Stimulated activated naive CD4-positive, alpha-beta T cell (primary cell): ENCODE data around the gene PLEKHO1.
"Not testable (repeated sequence)": the region's sequence is repeated elsewhere in the genome, so short reads cannot be mapped to it uniquely, and the experiment has no call there.

ENCODE experiments used
- DNase-seq, 6 experiments: peaks; one replicate each; lab custom pipeline; 2025; lab: John Stamatoyannopoulos, UW

The PLEKHO1 gene

DNA sequence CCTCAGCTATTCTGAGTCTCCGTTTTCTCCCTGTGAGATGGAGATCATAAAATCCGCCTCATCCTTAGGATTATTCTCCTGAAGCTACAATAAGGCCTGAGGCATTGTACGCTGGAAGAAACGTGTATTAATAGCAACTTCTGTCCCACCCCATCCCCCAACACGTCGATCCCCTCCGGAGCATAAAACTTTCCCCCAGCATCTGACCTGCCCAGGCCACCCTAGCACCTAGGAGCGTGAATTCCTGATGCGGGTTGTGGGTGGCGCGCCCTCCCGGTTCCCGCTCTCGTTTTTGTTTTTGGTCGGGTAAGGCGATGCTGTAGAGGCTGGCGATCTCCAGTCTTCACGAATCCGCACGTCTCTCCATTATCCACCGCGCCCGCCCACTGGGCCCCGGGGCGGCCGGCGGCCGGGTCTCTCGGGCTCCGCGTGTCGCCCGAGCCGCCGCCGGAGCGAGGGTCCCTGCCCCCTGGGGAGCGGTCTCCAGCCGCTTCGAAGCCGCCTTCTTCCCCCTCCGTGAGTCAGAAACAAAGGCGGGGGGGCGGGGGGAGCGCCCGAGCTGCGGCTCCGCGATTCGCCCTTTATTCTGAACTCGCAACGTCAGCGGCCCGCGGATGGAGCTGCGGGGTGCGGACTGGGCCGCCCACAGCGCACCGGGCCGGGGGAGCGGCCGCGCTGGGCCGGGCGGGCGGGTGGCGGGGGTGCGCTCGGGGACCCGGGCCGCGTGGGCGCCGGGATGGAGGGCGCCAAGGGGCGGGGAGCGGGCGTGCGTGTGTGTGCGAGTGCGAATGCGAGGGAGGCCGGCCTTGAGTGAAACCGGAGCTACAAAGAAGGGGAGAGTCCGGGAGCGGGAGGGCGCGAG lies at the start of gene PLEKHO1:
Gene PLEKHO1 (plus strand): TSS at position 646 of the 862 bp plus-strand sequence. CDS start 342 bp downstream, outside the sequence.
- peak; percentile 51 to 82 (median 76) for DNase-seq

DNA sequence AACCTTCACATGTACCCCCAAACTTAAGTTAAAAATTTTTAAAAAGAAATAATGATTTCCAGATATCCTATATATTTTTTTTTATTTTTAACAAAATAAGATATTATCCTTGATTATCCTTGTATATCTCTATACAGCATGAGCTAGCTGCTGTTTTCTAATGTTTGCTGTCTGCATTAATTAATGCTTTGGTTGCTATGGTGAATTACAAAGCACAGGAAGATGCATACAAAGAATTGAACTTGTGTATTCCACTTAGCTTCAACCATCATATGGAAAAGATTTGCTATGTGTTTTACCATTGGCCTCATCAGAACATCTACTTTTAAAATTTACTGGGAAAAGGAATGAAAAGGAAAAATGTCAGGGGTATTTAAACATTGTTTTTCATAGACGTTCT lies 46.7 kb upstream of the PLEKHO1 start:
- DNase-seq, result peak in 2 of 6 experiments; percentile 6 to 8

- DNase-seq, result peak in 3 of 6 experiments; percentile 47 to 61 (median 52)
These were observed 43.4 kb upstream of the PLEKHO1 start for GRCh38 chr1:150106341-150106740.

GRCh38 chr1:150109586-150109985 lies 40.1 kb upstream of the PLEKHO1 start:
- DNase-seq, result peak in 3 of 6 experiments; percentile 33 to 66 (median 36)

DNA sequence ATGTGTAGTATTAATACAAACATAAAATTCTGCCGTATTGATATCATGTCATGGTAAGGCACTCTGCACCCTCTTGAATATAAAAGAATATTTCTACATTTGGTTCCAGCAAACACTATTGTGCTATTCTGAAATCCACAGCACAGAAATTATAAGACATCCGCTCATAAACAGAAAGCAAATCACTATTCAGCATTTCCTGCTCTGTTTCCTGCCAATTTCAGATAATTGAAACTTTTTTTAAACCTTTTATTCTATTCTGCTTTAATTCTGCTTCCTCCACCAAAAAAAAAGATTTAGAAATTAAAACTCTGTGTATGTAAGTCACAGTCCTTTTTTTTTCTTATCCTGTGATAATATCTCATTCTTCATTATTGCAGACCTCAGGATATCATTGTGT lies 39.6 kb upstream of the PLEKHO1 start:
- DNase-seq, result peak in 3 of 6 experiments; percentile 23 to 37 (median 23)

GRCh38 chr1:150111670-150112069 lies 38.0 kb upstream of the PLEKHO1 start:
- DNase-seq, result no peak

DNA sequence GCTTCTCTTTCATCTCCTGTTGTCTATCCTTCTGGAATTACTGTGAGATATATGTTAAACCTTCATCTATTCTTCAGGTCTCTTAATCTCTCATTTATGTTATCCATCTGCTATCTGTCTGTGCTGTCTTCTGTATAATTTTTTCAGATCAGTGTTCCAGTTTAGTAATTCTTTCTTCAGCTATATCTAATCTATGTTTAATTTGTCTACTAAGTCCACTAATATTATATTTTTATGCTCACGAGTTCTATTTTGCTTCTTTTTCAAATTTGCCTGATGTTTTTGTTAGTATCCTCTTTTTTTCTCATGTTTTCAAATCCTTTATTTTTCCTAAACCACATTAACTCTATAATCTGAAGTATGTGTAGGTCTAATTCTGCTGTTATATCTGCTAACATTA lies 34.6 kb upstream of the PLEKHO1 start:
- DNase-seq, result no peak

- DNase-seq, result no peak
These were observed 31.0 kb upstream of the PLEKHO1 start for GRCh38 chr1:150118716-150119115.

- no peak for DNase-seq
These were observed 28.4 kb upstream of the PLEKHO1 start for GRCh38 chr1:150121236-150121862.

- DNase-seq, result no peak
These were observed 22.9 kb upstream of the PLEKHO1 start for GRCh38 chr1:150126811-150127210.

GRCh38 chr1:150127464-150127863 lies 22.3 kb upstream of the PLEKHO1 start:
- no peak for DNase-seq

DNA sequence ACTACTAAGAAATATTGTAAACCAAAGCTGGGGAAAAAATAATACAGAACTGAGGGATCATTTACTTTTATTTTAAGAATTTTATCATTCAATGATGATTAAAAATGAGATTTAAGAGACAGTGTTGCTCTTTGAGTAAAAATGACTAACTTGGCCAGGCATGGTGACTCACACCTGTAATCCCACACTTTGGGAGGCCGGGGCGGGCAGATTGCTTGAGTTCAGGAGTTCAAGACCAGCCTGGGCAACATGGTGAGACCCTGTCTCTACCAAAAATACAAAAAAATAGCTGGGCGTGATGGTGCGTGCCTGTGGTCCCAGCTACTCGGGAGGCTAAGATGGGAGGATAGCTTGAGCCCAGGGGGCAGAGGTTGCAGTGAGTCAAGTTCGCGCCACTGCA lies 21.8 kb upstream of the PLEKHO1 start:
- DNase-seq, result no peak

DNA sequence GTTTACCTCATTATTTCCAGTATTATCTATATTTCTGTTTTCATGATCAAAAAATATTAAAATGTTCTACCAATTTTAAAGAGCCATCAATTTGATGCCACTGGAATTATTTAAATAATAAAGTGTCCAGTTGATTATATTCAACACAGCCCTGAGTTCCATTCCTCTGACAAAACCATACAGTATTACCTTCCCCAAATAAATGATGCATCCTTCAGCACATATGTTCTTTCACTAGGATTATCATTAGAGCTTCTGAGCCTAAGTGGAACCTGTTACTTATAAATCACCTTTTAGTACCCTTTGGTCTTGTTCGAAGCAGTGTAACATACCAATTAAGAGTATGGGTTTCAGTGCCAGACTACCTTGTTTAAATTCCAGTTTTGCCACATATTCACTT lies 17.3 kb upstream of the PLEKHO1 start:
- DNase-seq, result no peak

DNA sequence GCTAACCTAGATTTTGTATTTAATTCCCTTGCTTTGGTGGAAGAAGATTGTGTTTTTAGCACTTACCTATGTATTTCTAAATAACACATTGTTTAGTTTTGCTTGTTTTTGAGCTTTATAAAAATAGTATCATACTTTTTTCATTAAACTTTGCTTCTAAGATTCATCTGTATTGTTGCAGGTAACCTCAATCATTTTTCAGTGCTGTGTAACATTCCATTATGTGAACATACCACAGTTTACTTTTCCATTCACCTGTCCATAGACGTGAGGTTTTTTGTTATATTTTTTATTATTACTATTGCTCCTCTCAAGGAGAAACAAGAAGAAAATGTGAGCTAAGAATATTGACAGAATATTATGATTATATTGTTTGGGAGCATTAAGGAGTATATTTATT lies 15.2 kb upstream of the PLEKHO1 start:
- DNase-seq, result no peak

DNA sequence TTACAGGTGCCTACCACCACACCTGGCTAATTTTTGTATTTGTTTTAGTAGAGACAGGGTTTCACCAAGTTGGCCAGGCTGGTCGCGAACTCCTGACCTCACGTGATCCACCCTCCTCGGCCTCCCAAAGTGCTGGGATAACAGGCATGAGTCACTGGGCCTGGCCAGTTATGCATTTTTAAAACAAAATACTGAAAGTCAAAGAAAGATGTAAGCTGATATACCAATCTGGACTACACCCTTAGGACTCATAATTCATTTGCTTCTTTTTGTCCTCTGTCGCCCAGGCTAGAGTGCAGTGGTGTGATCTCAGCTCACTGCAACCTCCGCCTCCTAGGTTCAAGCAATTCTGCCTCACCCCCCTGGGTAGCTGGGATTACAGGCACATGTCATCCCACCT lies 14.3 kb upstream of the PLEKHO1 start:
- DNase-seq, result not testable (repeated sequence)

DNA sequence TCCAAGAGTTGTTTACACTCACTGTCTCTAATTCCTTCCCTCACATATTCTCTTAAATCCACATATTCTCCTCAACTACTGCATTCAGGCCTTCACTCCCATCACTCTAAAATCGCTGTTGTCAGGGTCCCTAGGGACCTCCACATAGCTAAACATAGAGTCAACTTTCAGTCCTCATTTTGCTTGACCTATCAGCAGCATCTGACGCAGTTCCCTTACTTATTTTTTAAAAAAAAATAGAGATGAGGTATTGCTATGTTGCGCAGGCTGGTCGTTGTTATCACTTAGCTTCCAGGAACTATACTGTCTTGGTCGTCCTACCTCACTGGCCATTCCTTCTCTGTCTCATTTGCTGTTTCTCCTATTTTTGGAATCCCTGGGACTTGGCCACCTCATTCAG lies 11.7 kb upstream of the PLEKHO1 start:
- no peak for DNase-seq

DNA sequence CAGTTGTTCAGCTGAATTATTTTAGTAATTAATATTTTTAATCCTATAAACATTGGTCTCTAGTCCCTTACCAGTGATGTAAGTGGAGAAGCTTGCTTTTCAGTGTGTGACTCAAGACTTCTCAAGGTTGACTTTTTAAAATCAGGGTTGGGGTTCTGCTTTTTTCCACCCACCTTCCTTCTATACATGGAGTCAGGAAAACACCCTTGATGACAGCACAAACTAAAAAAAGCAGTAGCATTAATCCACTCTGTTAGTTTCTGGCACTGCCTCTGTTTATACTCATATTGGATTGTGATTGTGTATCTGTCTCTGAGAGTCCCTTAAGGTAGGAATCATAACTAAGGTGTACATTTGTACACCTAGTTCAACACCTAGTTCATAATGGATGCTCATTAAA lies 8.3 kb upstream of the PLEKHO1 start:
- no peak for DNase-seq

GRCh38 chr1:150142083-150142482 lies 7.6 kb upstream of the PLEKHO1 start:
- DNase-seq, result no peak

DNA sequence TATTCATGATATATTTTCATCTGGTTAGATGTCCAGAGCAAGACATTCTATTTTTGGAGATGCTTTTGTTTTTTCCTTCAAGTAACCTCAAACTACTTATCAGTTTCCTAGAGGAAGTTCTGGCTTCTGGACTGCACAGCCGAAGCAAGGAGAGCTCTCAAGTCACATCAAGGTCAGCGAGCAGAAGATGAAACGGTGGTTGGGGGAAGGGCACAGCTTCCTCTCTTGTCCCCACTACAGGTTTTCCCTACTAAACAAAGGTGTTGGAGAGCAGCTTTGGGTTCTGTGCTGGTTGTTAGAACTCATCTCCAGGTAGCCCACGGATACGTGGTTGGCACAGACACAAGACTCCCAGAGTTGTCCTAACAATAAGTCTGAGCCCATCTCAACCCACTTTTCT lies 5.1 kb upstream of the PLEKHO1 start:
- no peak for DNase-seq

- DNase-seq, result not testable (repeated sequence)
These were observed 3.7 kb upstream of the PLEKHO1 start for GRCh38 chr1:150146016-150146415.

- peak in 1 of 6 experiments; percentile 24 for DNase-seq
These were observed 2.7 kb upstream of the PLEKHO1 start for GRCh38 chr1:150146849-150147542.

DNA sequence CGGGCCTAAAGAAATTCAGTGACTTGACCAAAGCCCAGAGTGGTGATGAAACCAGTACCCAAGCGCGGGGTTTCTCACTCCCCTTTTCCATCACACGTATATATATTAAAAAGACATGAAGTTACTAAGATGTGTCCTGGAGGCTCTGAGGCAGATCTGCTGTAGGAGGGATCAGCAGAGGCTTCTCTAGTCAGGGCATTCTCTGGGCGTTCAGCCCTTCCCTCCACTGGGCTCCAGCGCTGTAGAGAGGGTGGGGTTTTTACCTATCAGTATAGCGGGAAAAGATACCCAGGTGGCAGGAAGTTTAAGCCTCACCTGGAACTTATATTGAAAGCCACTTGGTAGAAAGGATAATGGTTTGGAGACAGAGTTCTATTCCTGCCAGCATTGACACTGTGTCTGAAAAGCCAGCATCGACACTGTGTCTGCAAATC lies 862 bp upstream of the PLEKHO1 start:
- peak in 1 of 6 experiments; percentile 33 for DNase-seq
